Liver (tissue), 9 donors: ENCODE results near the gene ZC3H12C. TPM values are rescaled to one million over a fixed set of nuclear protein-coding genes. Genes with fewer than 3 reads are reported as not detected.

Source experiments
- DNase-seq: peaks from one replicate; pipeline ENCODE4 v3.0.0-alpha.2; 2017; ENCODE audit warnings: low spot score
- H3K27ac ChIP-seq, 2 donors: one replicate each; pipeline ENCODE4 v1.7.0; 2013; ENCODE audit warnings: inconsistent platforms in 2 of 2, low read length in 2 of 2, control low read depth in 1 of 2, low read depth in 1 of 2, mild to moderate bottlenecking in 1 of 2
- H3K27me3 ChIP-seq, 4 donors: one replicate each; pipeline versions ENCODE4 v1.6.1 to v1.7.0; 2013; ENCODE audit warnings: low read length in 3 of 4, inconsistent platforms in 1 of 4, mild to moderate bottlenecking in 1 of 4, moderate library complexity in 1 of 4; ENCODE audit not compliant: control insufficient read depth in 4 of 4, insufficient read depth in 4 of 4
- H3K36me3 ChIP-seq, 4 donors: one replicate each; pipeline versions ENCODE4 v1.6.1 to v1.7.0; 2013; ENCODE audit warnings: low read length in 3 of 4, mild to moderate bottlenecking in 3 of 4, low read depth in 1 of 4, moderate library complexity in 1 of 4; ENCODE audit not compliant: control insufficient read depth in 4 of 4, insufficient read depth in 3 of 4
- H3K4me1 ChIP-seq, 4 donors: one replicate each; pipeline versions ENCODE4 v1.6.1 to v1.7.0; 2013; ENCODE audit warnings: low read length in 3 of 4, mild to moderate bottlenecking in 3 of 4, moderate library complexity in 1 of 4; ENCODE audit not compliant: control insufficient read depth in 4 of 4, insufficient read depth in 4 of 4
- H3K4me3 ChIP-seq, 3 donors: one replicate each; pipeline versions ENCODE4 v1.6.1 to v1.7.0; 2013; ENCODE audit warnings: low read length in 3 of 3, control low read depth in 1 of 3, low read depth in 1 of 3, mild to moderate bottlenecking in 1 of 3
- H3K9ac ChIP-seq, 2 donors: one replicate each; pipeline ENCODE4 v1.7.0; 2013; ENCODE audit warnings: low read length in 2 of 2, mild to moderate bottlenecking in 2 of 2, moderate library complexity in 2 of 2, control low read depth in 1 of 2, low read depth in 1 of 2
- H3K9me3 ChIP-seq, 4 donors: one replicate each; pipeline versions ENCODE4 v1.6.1 to v1.7.0; 2013; ENCODE audit warnings: low read length in 3 of 4; ENCODE audit not compliant: control insufficient read depth in 4 of 4
- ATF3 ChIP-seq: IDR thresholded peaks from 2 replicates; pipeline ENCODE4 v1.6.1; 2016; ENCODE audit warnings: antibody characterized with exemption
- CTCF ChIP-seq: fragments of 150-350 bp; IDR thresholded peaks from 2 replicates; pipeline ENCODE4 v1.5.1; 2017; ENCODE audit warnings: improper control_type of control experiment, low read depth, low read length; ENCODE audit not compliant: missing input control
- EGR1 ChIP-seq, 2 donors: IDR thresholded peaks; 2 replicates each; pipeline ENCODE4 v1.6.1; 2016 to 2018; ENCODE audit warnings: antibody characterized with exemption in 2 of 2, low read depth in 2 of 2
- FOXA1 ChIP-seq: IDR thresholded peaks from 2 replicates; pipeline ENCODE4 v1.6.1; 2016; ENCODE audit warnings: antibody characterized with exemption
- FOXA2 ChIP-seq: IDR thresholded peaks from 2 replicates; pipeline ENCODE4 v1.6.1; 2016; ENCODE audit warnings: antibody characterized with exemption
- GABPA ChIP-seq, 2 donors: IDR thresholded peaks in 1 of 2; conservative IDR thresholded peaks in 1 of 2; 2 replicates each; pipeline ENCODE4 v1.6.1; 2016; ENCODE audit warnings: antibody characterized with exemption in 2 of 2, mild to moderate bottlenecking in 1 of 2, moderate library complexity in 1 of 2
- HNF4A ChIP-seq, 2 donors: conservative IDR thresholded peaks; 2 replicates each; pipeline ENCODE4 v1.6.1; 2016; ENCODE audit warnings: antibody characterized with exemption in 2 of 2, mild to moderate bottlenecking in 2 of 2
- HNF4G ChIP-seq: IDR thresholded peaks from 2 replicates; pipeline ENCODE4 v1.6.1; 2016; ENCODE audit warnings: antibody characterized with exemption
- JUND ChIP-seq, 2 donors: IDR thresholded peaks; 2 replicates each; pipeline ENCODE4 v1.6.1; 2016; ENCODE audit warnings: antibody characterized with exemption in 2 of 2
- MAX ChIP-seq: IDR thresholded peaks from 2 replicates; pipeline ENCODE4 v1.6.1; 2016; ENCODE audit warnings: antibody characterized with exemption
- NR2F2 ChIP-seq: IDR thresholded peaks from 2 replicates; pipeline ENCODE4 v1.6.1; 2016; ENCODE audit warnings: antibody characterized with exemption
- RAD21 ChIP-seq, 2 donors: IDR thresholded peaks; 2 replicates each; pipeline ENCODE4 v1.6.1; 2016; ENCODE audit warnings: antibody characterized with exemption in 2 of 2, mild to moderate bottlenecking in 2 of 2
- REST ChIP-seq: IDR thresholded peaks from 2 replicates; pipeline ENCODE4 v1.6.1; 2016; ENCODE audit warnings: antibody characterized with exemption, mild to moderate bottlenecking
- RXRA ChIP-seq, 2 donors: IDR thresholded peaks; 2 replicates each; pipeline ENCODE4 v1.6.1; 2017 to 2018; ENCODE audit warnings: antibody characterized with exemption in 2 of 2, mild to moderate bottlenecking in 1 of 2
- SP1 ChIP-seq: IDR thresholded peaks from 2 replicates; pipeline ENCODE4 v1.6.1; 2018; ENCODE audit warnings: antibody characterized with exemption, mild to moderate bottlenecking
- TAF1 ChIP-seq: conservative IDR thresholded peaks from 2 replicates; pipeline ENCODE4 v1.6.1; 2016; ENCODE audit warnings: antibody characterized with exemption, mild to moderate bottlenecking
- YY1 ChIP-seq: IDR thresholded peaks from 2 replicates; pipeline ENCODE4 v1.6.1; 2016; ENCODE audit warnings: antibody characterized with exemption, mild to moderate bottlenecking
- ZBTB33 ChIP-seq: IDR thresholded peaks from 2 replicates; pipeline ENCODE4 v1.6.1; 2016; ENCODE audit warnings: antibody characterized with exemption
- WGBS: extraction: QIAGEN DNeasy Blood & Tissue Kit; methylation state at CpG from one replicate; pipeline ENCODE4 v1.1.7; 2013; 5-methylcytosine and 5-hydroxymethylcytosine counted together
- polyA plus RNA-seq, 2 donors: library from polyadenylated mRNA; stranded (reverse) in 1 of 2; unstranded in 1 of 2; fragments of 200-250 nt in 1 of 2; fragments of >200 nt in 1 of 2; fragmentation: Nextera tagmentation in 1 of 2; extraction: Ambion mirVana in 1 of 2; gene quantifications; one replicate each; pipeline versions ENCODE4 v1.2.1 to v1.2.3, GENCODE V29; 2013 to 2015
- total RNA-seq, 2 donors: library from RNA; depleted of rRNA; stranded (reverse); fragments of >200 nt; gene quantifications; one replicate each; pipeline ENCODE4 v1.2.3, GENCODE V29; 2014
- donor health status: healthy.
- donor health status: healthy.
- donor health status: healthy.
- donor health status: healthy.
- donor health status: healthy.

The ZC3H12C gene
- total and polyA plus RNA-seq, 4 donors = 0.92 to 9.6 (median 2.3) TPM

- H3K36me3 ChIP-seq = no peaks in the 10 kb centered on the region
- no peak overlapping the region for H3K4me3 ChIP-seq
- DNase-seq = no peak
- H3K9me3 ChIP-seq = no peaks in the 10 kb centered on the region
- H3K4me1 ChIP-seq = peaks cover 0 to 10% (median 6%) of the 10 kb centered on the region in 4 donors
- H3K27ac ChIP-seq = no peak overlapping the region
- H3K9ac ChIP-seq = no peak overlapping the region
- WGBS = 79% methylated on average over 1 of the region's 1 CpG
- TF ChIP-seq REST = no peak
- TF ChIP-seq YY1 = no peak
- no peak for TF ChIP-seq NR2F2
- TF ChIP-seq CTCF = no peak
- TF ChIP-seq HNF4G = no peak
- TF ChIP-seq FOXA2 = no peak
- no peak for TF ChIP-seq EGR1 (IDR thresholded peaks at IDR 0.05; ENCODE audit: low read depth in 2 of 2)
- TF ChIP-seq ZBTB33 = no peak
- TF ChIP-seq TAF1 = no peak
- no peak for TF ChIP-seq GABPA (IDR thresholded peaks at IDR 0.05 in 1 of 2, conservative IDR thresholded peaks at IDR 0.05 in 1 of 2)
- TF ChIP-seq JUND (IDR thresholded peaks at IDR 0.05) = no peak
- TF ChIP-seq SP1 = no peak
- TF ChIP-seq MAX = no peak
- TF ChIP-seq RXRA (IDR thresholded peaks at IDR 0.05) = no peak
- TF ChIP-seq RAD21 (IDR thresholded peaks at IDR 0.05) = no peak
- no peak for TF ChIP-seq FOXA1
- no peaks in the 10 kb centered on the region for H3K27me3 ChIP-seq
Observed at GRCh38 chr11:110098645-110099044, 5.5 kb downstream of the ZC3H12C start.

GRCh38 chr11:110100476-110101240 is 7.5 kb downstream of the ZC3H12C start:
- H3K9me3 ChIP-seq = no peaks in the 10 kb centered on the region
- no peak for DNase-seq
- H3K4me3 ChIP-seq = no peak overlapping the region
- WGBS = 85% methylated on average over 7 of the region's 7 CpGs
- no peak overlapping the region for H3K27ac ChIP-seq
- peaks cover 0 to under 1% (median 0%) of the 10 kb centered on the region in 4 donors for H3K4me1 ChIP-seq
- no peak overlapping the region for H3K9ac ChIP-seq
- H3K27me3 ChIP-seq = no peaks in the 10 kb centered on the region
- no peaks in the 10 kb centered on the region for H3K36me3 ChIP-seq
- TF ChIP-seq YY1 = no peak
- no peak for TF ChIP-seq HNF4G
- no peak for TF ChIP-seq ATF3
- TF ChIP-seq REST = no peak
- no peak for TF ChIP-seq RXRA (IDR thresholded peaks at IDR 0.05)
- no peak for TF ChIP-seq MAX
- no peak for TF ChIP-seq RAD21 (IDR thresholded peaks at IDR 0.05)
- no peak for TF ChIP-seq HNF4A (conservative IDR thresholded peaks at IDR 0.05)
- no peak for TF ChIP-seq FOXA1
